ENCODE data around the gene LUC7L.
"Not testable (repeated sequence)": the region's sequence is repeated elsewhere in the genome, so short reads cannot be mapped to it uniquely, and the experiment has no call there.

LUC7L gene

GRCh38 chr16:229731-230281 lies 557 bp upstream of the LUC7L start:
- Histone ChIP-seq H3K9me3 (ENCODE audit: control insufficient read depth, low read length) (no peaks in the 10 kb centered on the region), H3K27me3 (ENCODE audit: control insufficient read depth, insufficient read depth, low read length, poor library complexity, severe bottlenecking) (no peaks in the 10 kb centered on the region), H3K27ac (ENCODE audit: insufficient read depth, low read depth, low read length, poor library complexity, severe bottlenecking) (no peak overlapping the region), H3K4me3 (ENCODE audit: insufficient read depth, low read depth, low read length) (no peak overlapping the region), H3K36me3 (ENCODE audit: control insufficient read depth, insufficient read depth, low read length) (peaks cover 9% of the 10 kb centered on the region), H3K4me1 (ENCODE audit: control insufficient read depth, insufficient read depth, low read length) (peaks cover 5% of the 10 kb centered on the region)
- WGBS, 2 experiments, result 89 to 94% methylated on average over 22 of the region's 22 CpGs

GRCh38 chr16:228151-228851 lies 948 bp downstream of the LUC7L start:
- 27 to 29% methylated on average over 9 of the region's 9 CpGs for WGBS, 2 experiments
- Histone ChIP-seq H3K4me1 (ENCODE audit: control insufficient read depth, insufficient read depth, low read length) (peaks cover 5% of the 10 kb centered on the region), H3K27me3 (ENCODE audit: control insufficient read depth, insufficient read depth, low read length, poor library complexity, severe bottlenecking) (no peaks in the 10 kb centered on the region), H3K9me3 (ENCODE audit: control insufficient read depth, low read length) (no peaks in the 10 kb centered on the region), H3K36me3 (ENCODE audit: control insufficient read depth, insufficient read depth, low read length) (peaks cover 20% of the 10 kb centered on the region), H3K27ac (ENCODE audit: insufficient read depth, low read depth, low read length, poor library complexity, severe bottlenecking) (peak overlapping the region; percentile 95), H3K4me3 (ENCODE audit: insufficient read depth, low read depth, low read length) (peak overlapping the region; percentile 93)

GRCh38 chr16:220021-220420 lies 9.2 kb downstream of the LUC7L start:
- no peaks in the 10 kb centered on the region for H3K4me1 ChIP-seq (ENCODE audit: control insufficient read depth, insufficient read depth, low read length)
- peaks cover 66% of the 10 kb centered on the region for H3K36me3 ChIP-seq (ENCODE audit: control insufficient read depth, insufficient read depth, low read length)
- WGBS, 2 experiments, result 97 to 99% methylated on average over 4 of the region's 4 CpGs

GRCh38 chr16:212999-213398 lies 16.2 kb downstream of the LUC7L start:
- Histone ChIP-seq H3K36me3 (ENCODE audit: control insufficient read depth, insufficient read depth, low read length) (peaks cover 41% of the 10 kb centered on the region), H3K9me3 (ENCODE audit: control insufficient read depth, low read length) (no peaks in the 10 kb centered on the region), H3K4me3 (ENCODE audit: insufficient read depth, low read depth, low read length) (no peak overlapping the region), H3K4me1 (ENCODE audit: control insufficient read depth, insufficient read depth, low read length) (no peaks in the 10 kb centered on the region), H3K27me3 (ENCODE audit: control insufficient read depth, insufficient read depth, low read length, poor library complexity, severe bottlenecking) (no peaks in the 10 kb centered on the region), H3K27ac (ENCODE audit: insufficient read depth, low read depth, low read length, poor library complexity, severe bottlenecking) (no peak overlapping the region)
- WGBS, 2 experiments, result 95 to 97% methylated on average over 3 of the region's 3 CpGs

More at GRCh38 chr16:220021-220420, 9.2 kb downstream of the LUC7L start:
- no peaks in the 10 kb centered on the region for H3K27me3 ChIP-seq (ENCODE audit: control insufficient read depth, insufficient read depth, low read length, poor library complexity, severe bottlenecking)
- no peak overlapping the region for H3K27ac ChIP-seq (ENCODE audit: insufficient read depth, low read depth, low read length, poor library complexity, severe bottlenecking)
- no peaks in the 10 kb centered on the region for H3K9me3 ChIP-seq (ENCODE audit: control insufficient read depth, low read length)
- no peak overlapping the region for H3K4me3 ChIP-seq (ENCODE audit: insufficient read depth, low read depth, low read length)

- H3K36me3 ChIP-seq (ENCODE audit: control insufficient read depth, insufficient read depth, low read length), result peaks cover 42% of the 10 kb centered on the region
- H3K27ac ChIP-seq (ENCODE audit: insufficient read depth, low read depth, low read length, poor library complexity, severe bottlenecking); H3K4me1 ChIP-seq (ENCODE audit: control insufficient read depth, insufficient read depth, low read length); H3K4me3 ChIP-seq (ENCODE audit: insufficient read depth, low read depth, low read length); H3K9me3 ChIP-seq (ENCODE audit: control insufficient read depth, low read length); H3K27me3 ChIP-seq (ENCODE audit: control insufficient read depth, insufficient read depth, low read length, poor library complexity, severe bottlenecking): not testable (repeated sequence)
- WGBS, 2 experiments, result 94 to 95% methylated on average over 14 of the region's 14 CpGs
Observed at GRCh38 chr16:211631-212180, 17.5 kb downstream of the LUC7L start.

- peaks cover 44% of the 10 kb centered on the region for H3K36me3 ChIP-seq (ENCODE audit: control insufficient read depth, insufficient read depth, low read length)
- WGBS, 2 experiments, result 93 to 95% methylated on average over 3 of the region's 4 CpGs
- H3K9me3 ChIP-seq (ENCODE audit: control insufficient read depth, low read length); H3K27ac ChIP-seq (ENCODE audit: insufficient read depth, low read depth, low read length, poor library complexity, severe bottlenecking); H3K4me3 ChIP-seq (ENCODE audit: insufficient read depth, low read depth, low read length); H3K27me3 ChIP-seq (ENCODE audit: control insufficient read depth, insufficient read depth, low read length, poor library complexity, severe bottlenecking); H3K4me1 ChIP-seq (ENCODE audit: control insufficient read depth, insufficient read depth, low read length): not testable (repeated sequence)
Observed at GRCh38 chr16:209359-209758, 19.9 kb downstream of the LUC7L start.

GRCh38 chr16:204046-204445 lies 25.2 kb downstream of the LUC7L start:
- not testable (repeated sequence) for H3K9me3 ChIP-seq (ENCODE audit: control insufficient read depth, low read length); H3K4me1 ChIP-seq (ENCODE audit: control insufficient read depth, insufficient read depth, low read length); H3K27ac ChIP-seq (ENCODE audit: insufficient read depth, low read depth, low read length, poor library complexity, severe bottlenecking); H3K27me3 ChIP-seq (ENCODE audit: control insufficient read depth, insufficient read depth, low read length, poor library complexity, severe bottlenecking); H3K4me3 ChIP-seq (ENCODE audit: insufficient read depth, low read depth, low read length)
- WGBS, 2 experiments, result 94 to 95% methylated on average over 9 of the region's 9 CpGs
- H3K36me3 ChIP-seq (ENCODE audit: control insufficient read depth, insufficient read depth, low read length), result peaks cover 77% of the 10 kb centered on the region

GRCh38 chr16:203246-203645 lies 26.0 kb downstream of the LUC7L start:
- Histone ChIP-seq H3K4me3 (ENCODE audit: insufficient read depth, low read depth, low read length) (no peak overlapping the region), H3K27me3 (ENCODE audit: control insufficient read depth, insufficient read depth, low read length, poor library complexity, severe bottlenecking) (no peaks in the 10 kb centered on the region), H3K27ac (ENCODE audit: insufficient read depth, low read depth, low read length, poor library complexity, severe bottlenecking) (no peak overlapping the region), H3K4me1 (ENCODE audit: control insufficient read depth, insufficient read depth, low read length) (no peaks in the 10 kb centered on the region), H3K9me3 (ENCODE audit: control insufficient read depth, low read length) (no peaks in the 10 kb centered on the region), H3K36me3 (ENCODE audit: control insufficient read depth, insufficient read depth, low read length) (peaks cover 78% of the 10 kb centered on the region)
- 93% methylated on average over 4 of the region's 4 CpGs for WGBS, 2 experiments

- Histone ChIP-seq H3K27me3 (ENCODE audit: control insufficient read depth, insufficient read depth, low read length, poor library complexity, severe bottlenecking) (no peaks in the 10 kb centered on the region), H3K4me3 (ENCODE audit: insufficient read depth, low read depth, low read length) (no peak overlapping the region), H3K4me1 (ENCODE audit: control insufficient read depth, insufficient read depth, low read length) (no peaks in the 10 kb centered on the region), H3K9me3 (ENCODE audit: control insufficient read depth, low read length) (no peaks in the 10 kb centered on the region), H3K36me3 (ENCODE audit: control insufficient read depth, insufficient read depth, low read length) (peaks cover 69% of the 10 kb centered on the region), H3K27ac (ENCODE audit: insufficient read depth, low read depth, low read length, poor library complexity, severe bottlenecking) (no peak overlapping the region)
- WGBS, 2 experiments, result 94 to 95% methylated on average over 5 of the region's 5 CpGs
Observed at GRCh38 chr16:200388-200787, 28.9 kb downstream of the LUC7L start.

- H3K36me3 ChIP-seq (ENCODE audit: control insufficient read depth, insufficient read depth, low read length), result peaks cover 65% of the 10 kb centered on the region
- WGBS, 2 experiments, result 93 to 94% methylated on average over 6 of the region's 6 CpGs
Observed at GRCh38 chr16:194516-194915, 34.7 kb downstream of the LUC7L start.

More at GRCh38 chr16:194516-194915, 34.7 kb downstream of the LUC7L start:
- H3K4me1 ChIP-seq (ENCODE audit: control insufficient read depth, insufficient read depth, low read length), result no peaks in the 10 kb centered on the region
- no peaks in the 10 kb centered on the region for H3K27me3 ChIP-seq (ENCODE audit: control insufficient read depth, insufficient read depth, low read length, poor library complexity, severe bottlenecking)
- no peak overlapping the region for H3K27ac ChIP-seq (ENCODE audit: insufficient read depth, low read depth, low read length, poor library complexity, severe bottlenecking)
- H3K4me3 ChIP-seq (ENCODE audit: insufficient read depth, low read depth, low read length), result no peak overlapping the region
- no peaks in the 10 kb centered on the region for H3K9me3 ChIP-seq (ENCODE audit: control insufficient read depth, low read length)

All from ectodermal cell (in vitro differentiated cells).